IPS DF 19.7 (cell line): Measurements from ENCODE around the gene FHIT.
"Not testable (repeated sequence)": the region's sequence is repeated elsewhere in the genome, so short reads cannot be mapped to it uniquely, and the experiment has no call there.

Experiments used
- DNase-seq: peaks from one replicate; pipeline ENCODE4 v3.0.0-alpha.2; 2013; ENCODE audit warnings: low read depth, low spot score

Gene FHIT

DNA sequence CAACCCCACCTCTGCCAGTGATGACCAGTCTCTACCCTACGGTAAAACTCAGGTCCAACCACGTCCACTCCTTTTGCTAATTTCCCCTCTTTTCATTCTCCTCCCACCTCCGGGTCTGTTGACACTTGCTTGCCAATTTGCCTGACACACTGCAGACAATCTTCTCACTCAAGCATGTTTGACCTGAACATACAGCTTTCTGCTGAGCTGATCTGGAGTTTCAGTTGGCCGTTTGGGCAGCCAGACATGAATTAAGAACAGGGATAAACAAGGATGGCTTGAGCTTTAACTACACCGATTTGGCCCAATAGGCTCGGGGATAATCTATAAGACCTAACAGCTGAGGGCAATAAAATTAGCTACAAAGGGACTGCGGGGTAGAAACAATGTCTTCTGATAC, 1442.8 kb downstream of the FHIT start:
- DNase-seq = no peak

DNA sequence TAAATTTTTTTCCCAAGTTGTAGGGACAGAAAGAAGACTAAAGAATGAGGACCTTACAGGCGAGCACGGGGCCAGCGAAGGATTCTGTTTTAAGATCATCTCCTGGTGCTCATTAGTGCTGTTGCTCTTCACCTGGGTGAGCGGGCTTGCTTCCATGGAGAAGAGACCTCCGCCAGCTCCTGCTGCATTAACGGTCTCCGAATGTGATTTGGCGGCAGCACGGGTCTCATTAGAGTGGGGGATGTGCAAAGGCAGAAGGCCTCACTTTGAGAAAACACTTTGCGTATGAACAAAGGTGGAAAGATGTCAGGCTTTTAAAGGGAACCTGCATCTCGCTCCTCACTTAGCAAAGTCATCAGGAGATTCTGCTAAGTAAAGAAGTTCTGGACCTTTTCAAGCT, 1448.0 kb downstream of the FHIT start:
- DNase-seq = no peak

DNA sequence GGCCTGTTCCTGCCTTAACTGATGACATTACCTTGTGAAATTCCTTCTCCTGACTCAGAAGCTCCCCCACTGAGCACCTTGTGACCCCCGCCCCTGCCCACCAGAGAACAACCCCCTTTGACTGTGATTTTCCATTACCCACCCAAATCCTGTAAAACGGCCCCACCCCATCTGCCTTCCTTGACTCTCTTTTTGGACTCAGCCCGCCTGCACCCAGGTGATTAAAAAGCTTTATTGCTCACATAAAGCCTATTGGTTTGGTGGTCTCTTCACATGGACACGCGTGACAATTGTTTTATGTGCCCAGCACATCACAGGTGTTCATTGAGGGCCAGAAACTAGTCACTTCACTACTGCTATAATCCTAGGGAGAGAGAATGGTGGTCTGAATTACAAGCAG, 1448.8 kb downstream of the FHIT start:
- DNase-seq = not testable (repeated sequence)

DNA sequence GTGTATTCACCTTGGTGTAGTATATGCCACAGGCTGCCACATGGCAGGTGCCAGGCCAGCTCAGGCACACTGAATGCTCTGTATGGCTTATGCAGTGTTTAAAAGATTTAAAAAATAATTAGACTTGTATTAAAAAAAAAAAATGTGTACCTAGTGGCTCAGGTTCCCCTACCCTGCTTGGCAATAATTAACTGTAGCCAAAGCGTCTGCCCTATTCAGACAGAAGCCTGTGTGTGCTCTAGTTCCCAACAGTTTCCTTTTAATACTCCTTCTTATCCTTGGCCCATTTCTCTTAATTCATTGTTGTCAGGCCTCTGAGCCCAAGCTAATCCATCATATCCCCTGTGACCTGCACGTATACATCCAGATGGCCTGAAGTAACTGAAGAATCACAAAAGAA, 1449.2 kb downstream of the FHIT start:
- no peak for DNase-seq

DNA sequence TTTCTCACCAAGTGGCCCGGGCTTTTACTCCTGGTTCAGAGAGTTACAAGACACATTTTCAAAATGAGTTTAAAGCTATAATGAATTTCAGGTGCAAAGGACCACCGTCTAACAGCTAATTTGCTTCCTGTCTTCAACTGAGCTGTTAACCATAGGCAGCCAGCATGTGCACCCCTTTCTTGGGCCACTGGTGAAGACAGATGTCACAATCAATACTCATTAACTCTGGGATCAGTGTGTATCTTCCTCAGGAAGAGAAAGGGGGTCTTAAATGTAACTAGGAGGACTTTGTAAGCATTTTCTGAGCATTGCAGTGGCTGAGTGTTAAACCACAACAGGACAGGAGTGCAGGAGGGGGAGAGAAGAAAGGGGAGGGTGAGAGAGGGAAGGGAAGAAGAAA, 1450.8 kb downstream of the FHIT start:
- no peak for DNase-seq

DNA sequence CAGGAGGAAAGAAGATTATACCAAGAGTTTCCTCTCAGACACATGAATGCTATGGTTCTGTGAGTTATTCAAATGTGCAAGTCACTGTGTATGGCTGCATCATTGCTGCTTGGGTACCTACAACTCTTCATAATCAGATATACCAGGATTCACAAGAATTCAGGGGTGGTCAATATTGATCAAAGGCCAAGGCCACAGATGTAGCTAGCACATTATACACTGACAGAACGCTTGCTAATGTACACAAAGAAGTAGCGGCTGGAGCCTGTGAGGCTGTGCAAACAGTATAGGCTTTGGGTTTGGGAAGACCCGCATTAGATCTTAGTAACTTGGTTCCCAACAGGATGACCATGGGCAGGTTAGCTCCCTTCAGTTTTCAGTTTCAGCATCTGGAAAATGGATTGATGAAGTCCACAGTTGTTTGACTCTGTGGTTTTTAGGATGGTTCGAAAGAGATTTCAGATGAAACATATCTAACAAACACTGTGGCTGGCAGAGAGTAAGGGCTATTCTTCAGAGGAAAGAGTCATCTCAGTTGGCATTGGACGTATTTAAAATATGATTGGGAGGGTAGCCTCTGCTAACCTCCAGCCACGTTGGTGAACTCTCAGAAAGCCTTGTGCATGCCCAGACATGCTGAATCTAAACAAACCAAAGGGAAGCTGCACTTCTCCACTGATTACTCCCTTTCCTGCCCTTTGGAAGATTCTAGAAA, 1452.7 kb downstream of the FHIT start:
- DNase-seq = no peak

DNA sequence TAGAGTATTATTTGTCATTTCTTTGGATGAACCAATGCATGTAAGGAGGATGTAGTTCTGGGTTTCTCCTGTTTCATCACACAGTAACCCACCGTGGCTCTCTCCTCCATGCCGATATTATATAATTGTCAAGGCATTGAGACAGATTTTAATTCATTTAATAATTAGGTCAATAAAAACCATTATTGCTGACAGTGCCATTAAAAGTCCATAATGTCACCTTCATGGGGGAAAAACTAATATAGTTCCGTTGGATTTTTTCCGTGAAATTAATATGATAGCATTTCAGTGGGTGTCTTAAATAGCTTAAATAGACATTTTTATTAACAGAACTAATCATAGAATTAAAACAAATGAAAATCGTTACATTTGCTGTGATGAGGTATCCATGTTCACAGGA, 1453.7 kb downstream of the FHIT start:
- DNase-seq = no peak

DNA sequence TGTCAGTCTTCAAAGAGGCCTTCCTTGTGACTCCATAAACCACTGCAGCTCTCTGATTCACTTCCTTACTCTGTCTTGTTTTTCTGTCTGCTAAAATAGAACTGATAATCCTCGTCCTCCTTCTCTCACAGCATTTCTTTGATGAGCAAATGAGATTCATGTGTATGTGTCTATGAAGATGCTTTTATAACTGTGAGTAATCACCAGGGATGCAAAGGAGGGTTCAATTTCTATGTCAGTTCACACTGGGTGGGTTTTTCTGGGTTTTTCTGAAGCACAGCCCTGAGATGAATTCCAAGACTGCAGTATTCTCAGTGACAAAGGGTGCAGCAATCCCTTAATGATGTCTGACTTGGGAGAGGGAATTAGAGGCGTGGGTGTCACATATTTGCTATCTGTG, 1454.8 kb downstream of the FHIT start:
- DNase-seq = no peak

DNA sequence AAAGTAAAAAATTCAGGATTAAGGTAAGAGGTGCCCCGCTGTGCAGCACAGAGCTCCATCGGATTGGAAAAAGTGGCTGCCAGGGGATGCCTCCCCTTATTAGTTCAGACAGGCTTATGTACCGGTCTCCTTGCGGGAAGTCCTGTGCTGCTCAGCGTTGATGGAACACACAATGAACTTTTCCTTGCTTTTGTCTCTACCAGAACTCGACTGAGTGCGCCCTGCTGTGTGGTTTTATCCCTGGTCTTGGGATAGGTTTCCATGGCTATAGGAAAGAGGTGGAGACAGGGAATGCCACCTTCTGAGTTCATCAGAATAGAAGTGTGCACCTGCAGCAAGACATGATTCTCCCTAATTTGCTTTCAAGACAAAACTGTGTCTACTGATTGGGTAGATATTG, 1455.5 kb downstream of the FHIT start:
- DNase-seq = no peak

DNA sequence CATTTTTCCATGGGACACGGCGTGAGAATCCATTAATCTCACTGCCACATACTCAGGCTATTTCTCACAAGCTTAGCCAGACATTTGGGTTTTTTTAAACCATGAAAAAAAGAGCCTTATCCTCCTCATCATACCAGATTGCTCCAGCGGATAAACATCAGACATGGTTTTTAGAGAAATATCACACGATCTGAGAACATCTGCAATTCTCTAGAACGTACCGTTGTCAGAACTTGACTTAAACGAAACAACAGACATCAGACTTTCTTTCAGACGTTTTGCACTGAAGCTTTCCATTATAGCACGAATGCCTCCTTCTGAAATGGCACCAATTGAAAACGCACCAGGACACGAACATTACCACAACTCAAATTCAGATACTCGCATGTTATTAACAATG, 1457.3 kb downstream of the FHIT start:
- no peak for DNase-seq

DNA sequence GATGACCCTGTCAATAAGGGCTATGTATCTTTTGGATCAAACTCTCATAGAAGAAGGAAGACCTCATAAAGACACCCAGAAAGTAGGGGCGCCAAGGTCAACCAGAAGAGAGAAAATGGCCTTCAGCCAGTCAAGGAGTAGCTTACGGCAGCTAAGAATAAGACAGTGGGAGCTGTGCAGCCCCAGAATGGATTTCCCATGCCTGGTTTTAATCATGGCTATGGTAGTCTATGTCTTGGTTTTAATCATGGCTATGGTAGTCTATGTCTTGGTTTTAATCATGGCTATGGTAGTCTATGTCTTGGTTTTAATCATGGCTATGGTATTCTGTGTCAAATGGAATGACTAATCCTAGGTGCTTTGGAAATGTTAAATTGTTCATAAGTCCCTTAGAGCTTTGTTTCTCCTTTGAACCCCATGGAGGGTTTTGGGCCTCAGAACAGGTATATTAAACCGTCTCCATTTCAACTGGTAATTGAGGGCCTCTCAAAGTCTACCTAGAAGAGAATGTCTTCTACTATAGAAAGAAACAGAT, 1459.4 kb downstream of the FHIT start:
- no peak for DNase-seq

DNA sequence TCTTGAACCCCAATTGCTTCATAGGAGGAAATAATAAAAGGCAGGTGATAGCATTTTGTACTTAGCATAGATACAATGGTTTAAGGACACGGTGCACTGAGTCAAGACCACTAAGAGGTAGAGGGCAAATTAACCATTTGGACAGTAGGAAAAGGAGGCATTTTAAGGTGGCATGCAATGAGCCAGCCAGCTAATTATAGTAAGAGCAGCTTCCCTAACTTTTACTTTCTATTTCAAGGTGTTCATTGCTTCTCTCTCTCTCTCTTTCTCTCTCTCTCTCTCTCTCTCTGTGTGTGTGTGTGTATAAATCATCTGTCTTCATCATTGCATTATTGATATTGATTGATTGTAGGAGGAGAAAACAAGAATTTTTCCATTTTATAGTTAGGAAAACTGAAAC, 1461.0 kb downstream of the FHIT start:
- no peak for DNase-seq

DNA sequence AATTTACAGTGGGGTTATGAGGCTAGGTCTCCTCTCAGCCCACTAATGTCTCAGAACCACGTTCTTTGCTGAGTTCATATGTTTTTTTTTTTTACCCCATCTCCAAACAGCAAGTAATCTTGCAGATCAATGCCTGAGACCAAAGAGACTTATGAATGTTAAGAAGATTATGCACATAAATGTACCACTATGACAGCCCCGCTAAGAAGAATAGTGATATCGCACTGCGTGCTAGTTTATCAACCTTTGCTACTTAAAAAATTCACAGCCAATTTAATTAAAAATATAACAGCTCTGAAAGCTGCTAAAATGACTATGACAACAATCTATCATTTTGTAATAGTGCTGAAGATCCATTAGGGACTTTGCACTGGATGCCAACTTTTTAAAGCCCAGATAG, 1462.5 kb downstream of the FHIT start:
- DNase-seq = no peak

DNA sequence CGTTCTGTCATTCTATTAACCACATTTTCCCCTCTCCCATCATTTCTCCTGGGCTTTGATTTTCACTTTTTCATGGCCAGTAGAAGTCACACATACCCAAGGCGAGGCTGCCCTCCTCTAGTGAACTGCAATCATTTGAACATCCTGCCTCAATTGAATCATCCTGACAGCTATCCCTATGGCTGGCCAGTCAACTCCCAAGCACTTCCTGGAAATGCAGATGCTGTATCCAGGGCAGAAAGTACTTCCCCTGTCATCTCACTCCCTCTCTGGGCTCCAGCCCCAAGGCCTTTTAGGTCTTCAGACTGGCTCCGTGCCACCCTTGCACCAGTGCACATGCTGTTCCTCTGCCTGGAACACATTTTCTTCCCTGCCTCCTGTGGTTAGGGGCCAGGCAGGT, 1463.1 kb downstream of the FHIT start:
- DNase-seq = no peak

DNA sequence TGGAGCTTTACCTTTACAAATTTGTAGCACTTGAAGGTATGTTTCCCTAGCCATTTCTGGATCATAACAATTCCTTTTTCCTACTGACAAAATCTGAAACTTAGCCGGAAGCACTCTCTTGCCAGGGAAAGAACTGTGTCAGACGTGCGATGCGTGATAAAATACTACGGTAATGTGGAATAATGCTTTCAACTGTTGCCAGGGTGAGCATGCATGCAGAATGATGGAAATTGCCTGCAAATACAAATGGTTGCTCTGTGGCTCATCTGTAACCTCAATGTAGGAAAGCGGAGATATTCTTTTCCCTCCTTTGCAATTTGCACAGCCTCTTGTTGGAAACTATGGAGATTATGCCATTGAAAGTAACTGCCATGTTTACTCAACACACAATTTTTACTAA, 1464.9 kb downstream of the FHIT start:
- DNase-seq = no peak

DNA sequence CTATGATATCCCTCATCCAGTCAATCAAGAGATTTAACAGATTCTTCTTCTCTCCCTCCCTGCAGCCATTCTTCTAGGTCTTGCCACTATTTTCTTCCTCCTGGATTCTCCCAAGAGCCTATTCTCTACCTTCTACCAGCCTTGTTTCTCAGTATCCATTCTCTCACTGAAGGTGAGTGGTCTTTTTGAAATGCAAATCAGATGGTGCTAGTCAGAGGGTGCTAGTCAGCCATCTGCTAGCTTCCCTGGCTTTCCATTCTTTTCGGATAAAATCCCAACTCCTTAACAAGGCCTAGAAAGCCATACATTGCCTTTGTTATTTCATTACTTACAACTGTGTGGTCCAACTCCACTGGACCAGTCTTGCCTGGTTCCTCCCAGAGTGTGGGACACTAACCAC, 1467.1 kb downstream of the FHIT start:
- DNase-seq = no peak

DNA sequence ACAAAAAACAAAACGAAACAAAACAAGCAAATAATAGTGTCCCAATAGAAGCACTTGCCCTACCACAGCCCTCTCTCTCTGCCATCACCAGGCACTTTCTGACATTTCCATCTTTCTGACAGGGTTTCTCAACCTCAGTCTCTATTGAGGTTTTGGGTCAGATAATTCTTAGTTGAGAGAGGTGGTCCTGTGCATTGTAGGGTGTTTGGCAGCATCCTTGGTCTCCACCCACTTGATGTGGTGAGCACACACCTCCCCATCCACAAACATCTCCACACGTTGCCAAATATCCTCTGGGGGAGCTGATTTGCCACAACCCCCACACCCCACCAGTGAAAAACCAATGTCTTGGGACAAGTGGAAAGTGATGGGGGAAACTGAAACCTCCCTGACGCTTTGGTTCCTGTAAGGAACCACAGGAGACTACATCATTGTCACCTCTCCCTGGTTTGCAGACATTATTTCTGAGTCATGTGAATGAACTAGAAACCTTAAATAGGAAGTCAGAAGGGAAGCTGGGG, 1467.7 kb downstream of the FHIT start:
- no peak for DNase-seq

DNA sequence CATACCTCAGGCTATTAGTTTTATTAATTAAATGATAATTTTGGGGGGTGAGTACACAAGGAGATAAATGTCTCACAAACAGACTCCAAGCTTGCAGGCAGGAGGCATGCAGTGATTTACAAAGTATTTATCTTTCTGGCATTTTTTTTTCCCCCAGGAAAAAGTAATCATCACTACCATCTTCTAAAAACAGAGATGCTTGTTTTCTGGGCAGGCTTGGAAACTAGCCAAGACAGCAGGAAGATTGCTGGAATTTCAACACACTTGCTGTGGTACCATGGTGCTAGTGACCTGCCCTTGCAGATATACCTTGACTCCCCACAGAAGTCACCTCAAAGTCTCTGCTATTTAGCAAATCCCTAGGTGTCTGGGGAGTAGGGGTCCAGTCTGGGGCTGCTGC, 1468.6 kb downstream of the FHIT start:
- no peak for DNase-seq

DNA sequence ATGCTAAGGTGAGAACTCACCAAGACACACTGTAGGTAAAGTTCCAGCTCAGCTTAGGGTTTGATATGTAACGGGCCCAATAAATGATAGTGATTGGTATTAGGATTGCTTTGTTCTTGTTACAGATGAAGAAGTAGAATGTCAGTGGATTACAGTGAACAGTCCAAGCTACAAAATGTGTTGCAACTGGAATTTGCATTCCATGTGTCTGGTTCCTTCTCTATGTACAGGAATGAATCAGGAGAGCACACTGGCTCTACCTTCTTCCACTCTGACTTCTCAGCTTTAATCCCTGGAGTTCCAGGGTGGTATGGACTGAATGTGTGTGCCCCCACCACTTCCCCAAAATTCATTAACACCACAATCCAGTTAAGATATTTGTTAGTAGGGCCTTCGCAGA, 1471.0 kb downstream of the FHIT start:
- no peak for DNase-seq

DNA sequence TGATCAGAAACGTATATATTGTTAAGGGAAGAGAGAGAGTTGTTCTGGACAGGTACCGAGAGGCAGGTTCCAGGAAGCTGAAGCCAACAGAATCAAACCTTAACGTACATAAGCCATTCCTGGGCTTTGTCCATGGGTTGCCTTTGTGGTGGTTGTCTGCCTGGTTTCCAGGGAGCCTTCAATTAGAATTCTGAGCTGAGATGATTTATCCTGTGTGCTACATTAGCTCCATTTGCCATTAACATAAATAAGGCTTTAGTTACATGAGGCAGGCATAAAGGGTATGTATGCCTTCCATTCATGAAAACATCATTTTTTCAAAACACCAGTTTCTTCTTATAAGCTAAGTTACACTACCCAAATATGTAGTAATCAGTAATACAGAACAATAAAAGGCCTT, 1472.0 kb downstream of the FHIT start:
- no peak for DNase-seq

DNA sequence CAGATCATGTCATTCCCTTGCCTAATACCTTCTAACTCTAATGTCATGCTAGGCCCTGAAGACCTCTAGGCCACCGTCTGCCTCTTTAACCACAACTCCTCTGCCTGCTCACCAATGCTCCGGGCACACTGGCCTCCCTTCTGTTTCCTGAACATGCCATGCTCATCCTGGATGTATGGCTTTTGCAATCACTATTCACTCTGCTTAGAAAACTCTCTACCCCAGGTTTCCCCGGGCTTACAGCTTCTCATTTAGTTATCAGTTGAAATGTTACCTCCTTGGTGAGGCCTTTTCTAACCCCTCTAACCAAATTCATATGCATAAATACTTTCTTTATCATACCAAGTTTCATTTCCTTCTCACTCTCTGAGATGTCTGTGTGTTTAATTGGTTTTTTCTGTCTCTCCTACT, 1473.6 kb downstream of the FHIT start:
- DNase-seq = no peak

DNA sequence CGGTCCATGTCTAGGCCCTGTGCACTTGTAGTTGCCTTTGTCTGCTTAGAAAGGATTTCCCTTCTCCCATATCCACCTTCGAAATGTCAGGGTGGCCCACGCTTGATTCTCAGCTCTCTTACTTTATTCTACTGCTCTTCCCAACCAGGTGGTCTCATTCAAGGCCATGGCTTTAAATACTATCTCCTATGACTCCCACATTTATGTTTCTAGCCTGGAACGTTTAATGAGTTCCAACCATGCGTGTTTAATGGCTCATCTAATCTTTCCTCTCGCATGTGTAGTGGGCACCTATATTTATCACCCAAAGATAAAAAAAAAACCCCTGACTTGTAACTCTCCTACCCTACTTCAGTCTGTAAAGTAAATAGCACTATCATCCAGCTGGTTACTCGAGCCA, 1474.2 kb downstream of the FHIT start:
- DNase-seq = no peak

DNA sequence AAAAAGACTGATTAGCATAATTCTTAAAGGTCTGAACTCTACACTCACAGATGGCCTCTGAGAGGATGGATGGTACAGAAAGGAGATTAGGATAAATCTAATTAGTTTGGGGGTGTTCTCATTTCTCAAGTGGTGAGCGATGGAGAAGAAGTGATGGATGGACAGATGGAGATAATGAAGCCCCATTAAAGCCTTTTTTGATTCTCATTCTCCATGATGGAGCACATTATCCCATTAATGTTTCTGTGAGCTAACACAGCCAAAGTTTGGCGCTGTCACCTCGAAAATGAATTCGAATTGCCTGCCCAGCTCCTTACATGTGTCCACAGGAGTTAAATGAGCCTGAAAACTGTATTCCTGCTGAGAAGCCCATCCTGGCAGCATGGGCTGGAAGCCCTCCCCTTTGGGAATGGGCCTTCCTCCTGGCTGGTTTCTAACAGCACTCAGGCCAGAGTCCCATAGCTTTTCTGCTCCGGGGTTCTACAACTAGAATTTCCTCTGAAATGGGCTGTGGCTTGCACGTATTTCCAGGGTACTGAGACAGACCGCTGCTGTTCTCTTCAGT, 1475.4 kb downstream of the FHIT start:
- DNase-seq = no peak
